HAP-1 (cell line): ENCODE data around the gene SURF6.

Experiments used
- DNase-seq, 2 experiments: peaks; one replicate each; pipeline ENCODE4 v3.0.0-alpha.2; 2016 to 2020; ENCODE audit warnings: low spot score in 2 of 2
- H3K27me3 ChIP-seq: fragments of 250-450 bp; sonication (Bioruptor Pico); 2 replicates; pipeline ENCODE4 v1.5.1; 2020; ENCODE audit warnings: low read depth, mild to moderate bottlenecking, moderate library complexity
- H3K36me3 ChIP-seq: fragments of 250-450 bp; sonication (Bioruptor Pico); replicated peaks from 2 replicates; pipeline ENCODE4 v1.5.1; 2020; ENCODE audit warnings: mild to moderate bottlenecking
- H3K4me1 ChIP-seq: fragments of 250-450 bp; sonication (Bioruptor Pico); 2 replicates; pipeline ENCODE4 v1.5.1; 2020; ENCODE audit warnings: mild to moderate bottlenecking
- H3K4me3 ChIP-seq: fragments of 250-450 bp; sonication (Bioruptor Pico); 2 replicates; pipeline ENCODE4 v1.5.1; 2020; ENCODE audit warnings: mild to moderate bottlenecking, moderate library complexity
- H3K9me3 ChIP-seq: fragments of 250-450 bp; sonication (Bioruptor Pico); 2 replicates; pipeline ENCODE4 v1.5.1; 2020; ENCODE audit warnings: mild to moderate bottlenecking, moderate library complexity
- in situ Hi-C: fragments of 300-500 bp; cut with MboI; formaldehyde crosslinking; loops from 3 replicates; pipeline ENCODE4 v1.14.3; 2020; ENCODE audit warnings: low sequenced_read_pairs, inconsistent platforms, mixed read lengths

SURF6 gene

DNA sequence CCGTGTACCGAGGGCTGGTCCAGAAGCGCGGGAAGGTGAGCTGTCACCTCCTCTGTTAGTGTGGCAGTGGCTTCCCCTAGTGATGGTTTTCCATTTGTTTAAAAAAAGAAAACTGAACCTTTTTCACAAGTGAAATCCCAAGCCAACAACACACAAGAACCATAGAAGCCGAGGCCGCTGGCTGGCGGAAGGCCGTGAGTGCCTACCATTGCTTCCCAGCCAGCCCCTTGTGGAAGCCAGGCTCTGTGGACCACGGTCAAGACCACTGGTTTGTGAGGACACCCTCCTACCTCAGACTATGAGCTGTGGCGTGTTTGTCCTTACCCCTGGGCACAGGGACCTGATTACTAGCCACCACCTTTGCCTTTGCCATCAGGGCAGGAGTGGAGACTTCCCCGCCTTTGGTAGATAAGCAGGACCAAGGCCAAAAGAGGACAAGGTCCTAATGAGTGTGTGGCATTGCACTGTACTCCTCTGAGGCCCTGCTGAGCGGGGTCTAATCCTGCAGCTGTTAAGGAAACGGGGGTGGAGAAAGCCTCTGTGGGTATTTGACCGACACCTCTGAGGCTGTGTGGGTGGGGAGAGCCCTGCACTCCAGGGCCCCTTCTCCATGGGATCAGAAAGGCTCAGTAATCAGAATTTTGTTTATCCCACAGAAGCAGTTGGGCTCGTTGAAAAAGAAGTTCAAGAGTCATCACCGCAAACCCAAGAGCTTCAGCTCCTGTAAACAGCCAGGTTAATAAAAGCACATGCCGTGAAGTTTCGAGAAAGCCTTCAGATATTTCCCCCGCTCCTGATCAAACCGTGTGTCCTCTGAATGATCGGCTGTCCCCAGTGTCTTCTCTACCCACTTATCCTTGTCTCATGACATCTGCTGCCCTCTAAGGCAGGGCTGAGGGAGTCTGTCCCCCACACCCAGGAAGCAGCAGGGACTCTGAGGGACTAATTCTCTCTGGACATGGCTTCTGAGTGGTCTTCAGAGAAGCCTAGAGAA lies 24.7 kb upstream of the SURF6 start:
- Histone ChIP-seq H3K9me3 (no peaks in the 10 kb centered on the region), H3K36me3 (peaks cover 70% of the 10 kb centered on the region), H3K4me3 (no peak overlapping the region), H3K27me3 (no peaks in the 10 kb centered on the region), H3K4me1 (peaks cover 5% of the 10 kb centered on the region)
- in situ Hi-C loops = no loop called here
- DNase-seq = no peak

DNA sequence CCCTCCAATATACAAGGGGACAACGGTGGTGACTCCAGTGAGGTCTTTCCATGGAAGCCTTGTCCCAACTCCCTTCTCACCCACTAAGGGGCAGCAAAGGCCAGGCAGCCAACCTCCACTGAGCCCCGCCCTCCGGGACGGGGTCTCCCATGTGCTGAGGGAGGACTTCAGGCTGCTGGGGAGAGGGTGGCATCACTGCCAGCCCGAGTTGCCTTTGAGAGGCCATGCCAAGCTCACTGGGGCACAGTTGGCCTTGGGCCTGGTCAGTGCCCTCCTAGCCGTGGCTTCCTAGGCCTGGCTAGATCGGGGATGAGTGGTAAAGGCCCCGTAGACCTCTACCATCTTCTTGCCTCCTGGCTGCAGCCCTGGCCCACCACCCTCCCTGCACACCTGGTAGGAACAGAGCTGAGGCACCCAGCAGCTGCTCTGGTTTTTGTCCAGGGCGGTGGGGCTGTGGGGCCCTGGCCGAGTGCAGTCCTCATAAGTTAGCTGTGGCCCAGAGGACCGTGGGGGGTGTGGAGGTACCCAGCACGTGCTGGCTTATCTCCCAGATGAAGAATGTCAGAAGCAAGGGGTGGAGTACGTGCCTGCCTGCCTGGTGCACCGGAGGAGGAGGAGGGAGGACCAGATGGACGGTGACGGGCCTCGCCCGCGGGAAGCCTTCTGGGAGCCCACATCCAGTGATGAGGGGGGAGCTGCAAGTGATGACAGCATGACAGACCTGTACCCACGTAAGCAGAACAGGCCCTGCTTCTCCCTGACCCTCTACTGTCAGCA lies 23.6 kb upstream of the SURF6 start:
- peak in 1 of 2 experiments; percentile 61 for DNase-seq
- Histone ChIP-seq H3K4me3 (no peak overlapping the region), H3K27me3 (no peaks in the 10 kb centered on the region), H3K36me3 (peaks cover 61% of the 10 kb centered on the region), H3K4me1 (peaks cover 11% of the 10 kb centered on the region), H3K9me3 (no peaks in the 10 kb centered on the region)
- in situ Hi-C loops = no loop called here

DNA sequence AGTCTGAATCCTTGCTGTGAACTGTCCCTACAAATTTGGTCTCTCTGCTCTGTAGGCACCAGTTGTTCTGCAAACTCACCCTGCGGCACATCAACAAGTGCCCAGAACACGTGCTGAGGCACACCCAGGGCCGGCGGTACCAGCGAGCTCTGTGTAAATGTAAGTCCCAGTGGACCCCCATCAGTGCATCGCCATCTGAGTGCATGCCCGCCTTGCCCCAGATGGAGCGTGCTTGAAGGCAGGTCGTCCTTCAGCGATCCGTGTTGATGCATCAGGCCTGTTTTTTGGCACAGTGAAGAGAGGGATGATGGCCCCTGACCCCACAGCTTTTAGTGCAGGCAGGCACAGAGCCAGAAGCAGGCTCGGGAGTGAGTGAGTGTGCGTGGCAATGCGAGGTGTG lies 21.7 kb upstream of the SURF6 start:
- in situ Hi-C loops = no loop called here
- no peaks in the 10 kb centered on the region for H3K9me3 ChIP-seq
- peaks cover 62% of the 10 kb centered on the region for H3K36me3 ChIP-seq
- DNase-seq = no peak
- H3K4me3 ChIP-seq = peak overlapping the region; percentile 72
- H3K4me1 ChIP-seq = peaks cover 11% of the 10 kb centered on the region
- H3K27me3 ChIP-seq = no peaks in the 10 kb centered on the region

DNA sequence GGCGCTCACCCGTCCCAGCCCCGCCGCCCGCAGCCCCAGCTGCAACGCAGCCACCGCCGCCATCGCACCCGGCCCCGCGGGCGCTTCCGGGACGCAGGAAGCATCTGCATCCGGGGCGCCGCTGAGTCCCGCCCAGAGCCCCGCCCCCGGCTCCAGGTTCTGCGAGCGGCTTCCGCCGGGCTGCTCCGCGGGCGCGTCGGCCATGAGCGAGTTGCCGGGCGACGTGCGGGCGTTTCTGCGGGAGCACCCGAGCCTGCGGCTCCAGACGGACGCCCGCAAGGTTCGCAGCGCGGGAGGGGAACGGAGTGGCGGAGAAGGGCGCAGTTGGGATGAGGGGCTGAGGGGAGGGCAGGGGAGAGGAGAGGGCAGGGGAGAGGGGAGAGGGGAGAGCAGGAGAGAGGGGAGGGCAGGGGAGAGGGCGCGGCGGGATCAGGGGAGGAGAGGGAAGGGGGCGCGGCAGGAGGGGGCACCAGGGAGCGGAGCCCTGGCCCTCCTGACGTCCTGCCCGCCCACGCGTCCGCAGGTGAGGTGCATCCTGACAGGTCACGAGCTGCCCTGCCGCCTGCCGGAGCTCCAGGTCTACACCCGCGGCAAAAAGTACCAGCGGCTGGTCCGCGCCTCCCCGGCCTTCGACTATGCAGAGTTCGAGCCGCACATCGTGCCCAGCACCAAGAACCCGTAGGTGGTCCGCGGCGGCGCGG lies 20.6 kb upstream of the SURF6 start, which contains the start of the genes SURF1 and SURF2:
TSS of gene SURF1 (minus strand) at position 97 of the 701 bp plus-strand sequence. CDS start at position 63, 34 bp downstream.
TSS of gene SURF2 (plus strand) at position 160 of the 701 bp plus-strand sequence. CDS start at position 203, 43 bp downstream.
- in situ Hi-C loops = no loop called here
- peaks cover 11% of the 10 kb centered on the region for H3K4me1 ChIP-seq
- peak; percentile 76 to 94 for DNase-seq
- no peaks in the 10 kb centered on the region for H3K9me3 ChIP-seq
- peaks cover 62% of the 10 kb centered on the region for H3K36me3 ChIP-seq
- no peaks in the 10 kb centered on the region for H3K27me3 ChIP-seq
- peak within 1 kb of the TSS; percentile 72 for H3K4me3 ChIP-seq

DNA sequence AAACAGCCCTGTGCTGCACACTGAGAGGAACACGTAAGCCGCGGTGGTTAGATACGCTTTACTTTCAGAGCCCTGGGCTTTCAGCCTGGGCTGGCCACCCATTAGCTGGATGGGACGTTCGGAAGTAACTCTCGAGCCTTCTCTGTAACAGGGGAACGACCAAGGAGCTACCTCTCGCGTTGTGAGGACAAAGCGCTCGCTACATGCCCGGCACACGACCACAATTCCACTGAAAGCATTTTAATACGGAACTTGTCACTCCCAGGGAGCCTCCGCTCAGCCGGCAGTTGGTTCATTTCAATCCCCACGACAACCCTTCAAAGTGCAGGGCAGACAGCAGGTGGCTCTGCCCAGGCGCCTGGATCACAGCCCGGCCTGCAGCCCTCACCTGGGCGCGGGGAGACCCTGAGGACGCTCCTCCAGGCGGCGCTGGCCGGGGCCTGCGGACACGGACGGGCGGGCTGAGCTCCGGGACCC lies 19.9 kb upstream of the SURF6 start:
- Histone ChIP-seq H3K9me3 (no peaks in the 10 kb centered on the region), H3K27me3 (no peaks in the 10 kb centered on the region), H3K4me1 (peaks cover 11% of the 10 kb centered on the region), H3K4me3 (peak overlapping the region; percentile 72), H3K36me3 (peaks cover 63% of the 10 kb centered on the region)
- no peak for DNase-seq
- in situ Hi-C loops = no loop called here

DNA sequence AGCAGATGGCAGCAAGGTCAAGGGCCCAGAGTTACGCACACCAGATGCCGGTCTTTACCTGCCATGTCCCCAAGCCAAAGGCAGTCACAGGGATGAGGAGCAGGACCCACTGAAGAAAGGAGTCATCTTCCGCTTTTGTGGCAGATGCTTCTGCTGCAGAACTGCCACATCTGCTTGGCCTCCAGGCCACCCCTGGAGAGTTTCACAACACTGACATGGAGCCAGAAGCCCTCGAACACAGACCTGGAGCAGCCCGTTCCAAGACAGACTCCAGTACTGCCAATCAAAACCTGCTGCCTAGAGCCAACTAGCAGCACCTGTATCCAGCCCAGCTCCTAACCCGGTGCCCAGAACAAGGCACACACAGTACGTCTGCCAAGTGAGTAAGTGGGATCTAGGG lies 18.8 kb upstream of the SURF6 start:
- Histone ChIP-seq H3K9me3 (no peaks in the 10 kb centered on the region), H3K36me3 (peaks cover 63% of the 10 kb centered on the region), H3K27me3 (no peaks in the 10 kb centered on the region), H3K4me3 (no peak overlapping the region), H3K4me1 (peaks cover 16% of the 10 kb centered on the region)
- no peak for DNase-seq
- in situ Hi-C loops = no loop called here

DNA sequence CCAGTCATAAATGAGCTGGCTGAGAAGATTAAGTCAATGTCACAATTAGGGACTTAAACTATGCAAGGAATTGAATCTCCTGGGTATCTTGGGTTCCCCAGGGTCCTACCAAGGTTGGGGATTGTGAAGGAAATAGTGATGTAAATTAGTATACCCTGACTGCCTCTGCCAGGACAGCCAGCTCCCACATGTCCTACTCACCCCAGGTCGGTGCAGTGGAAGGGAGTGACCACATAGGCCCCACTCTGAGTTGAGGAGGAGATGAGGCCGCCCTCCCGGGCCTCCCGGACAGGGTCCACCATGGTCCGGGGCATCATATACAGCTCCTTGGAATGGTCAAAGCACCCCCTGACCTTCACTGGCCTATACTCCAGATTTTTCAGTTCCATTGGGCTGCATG lies 17.6 kb upstream of the SURF6 start:
- Histone ChIP-seq H3K36me3 (peaks cover 64% of the 10 kb centered on the region), H3K4me1 (peaks cover 23% of the 10 kb centered on the region), H3K4me3 (no peak overlapping the region), H3K9me3 (no peaks in the 10 kb centered on the region), H3K27me3 (no peaks in the 10 kb centered on the region)
- in situ Hi-C loops = no loop called here
- DNase-seq = no peak

DNA sequence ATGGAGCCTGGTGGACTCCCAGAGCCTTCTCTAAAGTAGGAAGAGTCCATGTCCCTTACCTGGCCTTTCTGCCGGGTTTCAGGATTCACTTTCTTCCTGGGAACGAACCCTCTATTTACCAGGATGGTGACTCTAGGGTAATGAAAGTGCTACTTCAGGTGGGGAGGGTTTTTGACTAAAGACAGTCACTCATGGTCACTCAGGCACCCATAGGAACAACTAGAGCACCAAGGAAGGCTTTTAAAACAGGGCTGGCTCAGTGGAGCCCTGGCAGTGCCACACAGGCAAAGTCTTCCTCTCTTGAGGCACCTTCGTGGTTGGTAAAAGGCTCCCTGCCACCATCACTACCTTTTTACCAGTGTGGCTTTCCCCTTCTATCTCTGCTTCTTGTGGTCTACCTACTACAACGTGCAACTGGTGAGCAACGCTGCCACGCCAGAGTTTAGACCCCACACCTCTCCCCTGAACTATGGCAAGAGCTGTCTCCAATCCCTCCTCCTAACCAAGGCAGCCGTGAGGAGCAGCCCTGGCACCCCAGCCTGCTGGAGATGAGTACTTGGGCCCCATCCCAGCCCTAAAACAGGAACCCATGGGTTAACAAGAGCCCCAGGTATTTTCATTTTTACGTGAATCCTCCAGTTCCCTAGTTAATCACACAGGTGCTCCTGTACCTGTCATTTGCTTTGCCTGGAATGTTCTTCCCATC lies 16.8 kb upstream of the SURF6 start:
- Histone ChIP-seq H3K4me3 (no peak overlapping the region), H3K9me3 (no peaks in the 10 kb centered on the region), H3K27me3 (no peaks in the 10 kb centered on the region), H3K4me1 (peaks cover 23% of the 10 kb centered on the region), H3K36me3 (peaks cover 68% of the 10 kb centered on the region)
- no peak for DNase-seq
- in situ Hi-C loops = no loop called here

DNA sequence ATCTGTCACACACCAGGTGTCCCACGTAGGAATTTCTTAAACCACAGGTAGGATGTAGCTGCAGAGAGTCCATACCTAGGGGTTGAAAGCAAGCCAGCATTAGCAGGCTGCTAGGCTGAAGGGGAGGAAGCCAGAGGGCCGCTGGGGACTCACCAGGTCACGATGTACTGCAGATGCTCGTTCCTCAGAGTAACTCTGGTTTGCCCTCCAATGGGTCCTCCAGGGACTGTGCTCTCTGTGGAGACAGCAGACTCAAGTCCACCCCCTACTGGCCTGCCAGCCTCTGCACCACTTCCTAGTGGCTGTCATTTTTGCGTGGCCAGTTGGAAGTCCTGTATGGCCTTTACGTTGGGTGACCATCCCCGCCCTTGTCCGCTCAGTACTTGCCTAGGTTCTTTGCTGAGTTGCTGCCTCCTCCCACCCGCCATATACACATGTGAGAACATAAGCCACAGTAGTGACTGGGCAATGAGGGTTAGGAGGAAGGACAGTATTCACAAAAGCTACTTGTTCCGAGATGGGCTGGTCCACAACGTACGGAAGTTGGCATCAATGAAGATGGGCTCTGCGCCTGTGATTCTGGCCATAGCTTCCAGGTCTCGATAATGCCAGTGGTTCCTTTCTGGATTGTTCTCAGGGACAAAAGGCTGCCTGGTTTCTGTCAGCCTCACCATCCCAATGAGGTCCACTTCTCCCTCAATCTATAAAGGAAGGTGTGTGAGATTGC lies 16.1 kb upstream of the SURF6 start:
- H3K4me3 ChIP-seq = no peak overlapping the region
- H3K27me3 ChIP-seq = no peaks in the 10 kb centered on the region
- peaks cover 18% of the 10 kb centered on the region for H3K4me1 ChIP-seq
- DNase-seq = peak; percentile 40 to 84
- in situ Hi-C loops = no loop called here
- no peaks in the 10 kb centered on the region for H3K9me3 ChIP-seq
- peaks cover 63% of the 10 kb centered on the region for H3K36me3 ChIP-seq

DNA sequence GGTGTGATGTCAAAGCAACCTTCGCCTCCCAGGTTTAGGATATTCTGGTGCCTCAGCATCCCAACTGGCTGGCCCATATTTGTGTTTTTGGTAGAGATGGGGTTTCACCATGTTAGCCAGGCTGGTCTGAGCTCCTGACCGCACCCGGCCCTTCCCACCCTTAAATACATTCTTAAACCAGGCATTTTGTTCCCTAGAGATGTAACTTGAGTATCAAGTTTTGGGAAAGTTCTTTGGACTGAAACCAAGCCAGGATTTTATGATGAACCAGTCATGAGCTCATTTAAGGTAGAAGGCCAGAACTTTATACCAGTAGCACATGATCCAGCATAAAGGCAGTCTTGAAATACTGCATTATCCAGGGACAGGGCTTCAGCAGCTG lies 15.5 kb upstream of the SURF6 start:
- in situ Hi-C loops = no loop called here

DNA sequence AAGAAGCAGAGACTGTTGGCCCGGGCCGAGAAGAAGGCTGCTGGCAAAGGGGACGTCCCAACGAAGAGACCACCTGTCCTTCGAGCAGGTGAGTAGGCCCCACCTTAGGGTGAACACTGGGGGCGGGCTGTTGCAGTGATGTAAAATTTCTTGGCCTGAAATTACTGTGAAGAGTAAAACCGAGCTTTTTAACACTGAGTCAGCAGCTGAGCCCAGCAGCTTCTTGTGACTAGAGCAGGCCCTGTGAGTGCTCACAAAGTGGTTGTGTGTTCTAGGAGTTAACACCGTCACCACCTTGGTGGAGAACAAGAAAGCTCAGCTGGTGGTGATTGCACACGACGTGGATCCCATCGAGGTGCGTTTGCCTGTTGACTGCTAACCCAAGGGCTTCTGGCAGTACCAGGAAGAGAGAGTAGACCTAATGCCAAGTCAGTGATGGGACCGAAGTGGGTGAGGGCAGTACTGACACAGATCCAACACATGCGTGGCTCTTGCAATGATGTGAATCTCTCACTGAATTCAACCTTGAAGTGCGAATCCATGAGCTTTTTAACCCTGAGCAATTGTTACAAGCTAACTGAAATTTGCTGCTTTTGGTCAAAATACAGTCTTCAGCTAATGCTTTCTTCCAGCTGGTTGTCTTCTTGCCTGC lies 14.1 kb upstream of the SURF6 start:
- no peaks in the 10 kb centered on the region for H3K27me3 ChIP-seq
- DNase-seq = no peak
- peaks cover 74% of the 10 kb centered on the region for H3K36me3 ChIP-seq
- H3K4me1 ChIP-seq = peaks cover 14% of the 10 kb centered on the region
- peak overlapping the region; percentile 98; the same call in 1 of the 2 replicates for H3K4me3 ChIP-seq
- in situ Hi-C loops = loop anchor here (10.0 kb wide), 1 partner anchor 135 kb away; no protein-coding TSS in a partner anchor
- H3K9me3 ChIP-seq = no peaks in the 10 kb centered on the region

More for the DNA sequence above, 15.5 kb upstream of the SURF6 start:
- Histone ChIP-seq H3K36me3 (peaks cover 63% of the 10 kb centered on the region), H3K4me3 (no peak overlapping the region), H3K27me3 (no peaks in the 10 kb centered on the region), H3K4me1 (peaks cover 18% of the 10 kb centered on the region), H3K9me3 (no peaks in the 10 kb centered on the region)
- DNase-seq = no peak
